ENCODE data around the gene RPP40.
"Not testable (repeated sequence)": the region's sequence is repeated elsewhere in the genome, so short reads cannot be mapped to it uniquely, and the experiment has no call there.

Gene RPP40

DNA sequence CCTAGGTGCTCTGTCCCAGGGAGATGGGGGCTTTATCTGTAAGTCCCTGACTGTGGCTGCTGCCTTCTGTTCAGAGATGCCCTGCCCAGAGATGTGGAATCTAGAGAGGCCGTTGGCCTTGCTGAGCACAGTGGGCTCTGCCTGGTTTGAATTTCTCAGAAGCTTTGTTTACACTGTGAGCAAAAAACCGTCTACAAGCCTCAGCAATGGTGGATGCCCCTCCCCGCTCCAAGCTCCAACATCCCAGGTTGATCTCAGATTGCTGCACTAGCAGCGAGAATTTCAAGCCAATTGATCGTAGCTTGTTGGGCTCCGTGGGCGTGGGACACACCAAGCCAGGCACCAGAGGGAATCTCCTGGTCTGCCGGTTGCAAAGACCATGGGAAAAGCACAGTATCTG lies 16.3 kb upstream of the RPP40 start:
- no peak for DNase-seq (ENCODE audit: low read depth in 2 of 2)

DNA sequence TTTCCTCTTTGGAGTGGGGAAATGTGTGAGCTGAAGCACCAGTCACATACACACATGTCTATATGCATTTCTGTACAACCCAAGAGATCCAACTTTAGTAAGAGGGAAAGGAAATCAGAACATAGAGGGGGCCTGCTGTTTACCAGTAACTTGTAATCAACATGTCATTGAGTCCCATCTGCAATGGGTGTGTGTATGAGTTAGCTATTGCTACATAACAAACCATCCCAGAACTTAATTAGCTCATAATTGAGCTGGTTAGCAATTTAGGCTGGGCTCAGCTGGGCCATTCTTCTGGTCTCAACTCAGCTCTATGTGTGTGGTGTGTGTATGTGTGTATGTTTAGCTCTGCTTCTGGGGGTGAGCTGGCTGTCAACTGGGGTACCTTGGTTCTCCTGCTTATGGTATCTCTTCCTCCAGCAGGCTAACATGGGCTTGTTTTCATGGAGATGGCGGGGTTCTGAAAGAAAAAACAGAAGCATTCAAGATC lies 10.3 kb upstream of the RPP40 start:
- DNase-seq (ENCODE audit: low read depth in 2 of 2): no peak

DNA sequence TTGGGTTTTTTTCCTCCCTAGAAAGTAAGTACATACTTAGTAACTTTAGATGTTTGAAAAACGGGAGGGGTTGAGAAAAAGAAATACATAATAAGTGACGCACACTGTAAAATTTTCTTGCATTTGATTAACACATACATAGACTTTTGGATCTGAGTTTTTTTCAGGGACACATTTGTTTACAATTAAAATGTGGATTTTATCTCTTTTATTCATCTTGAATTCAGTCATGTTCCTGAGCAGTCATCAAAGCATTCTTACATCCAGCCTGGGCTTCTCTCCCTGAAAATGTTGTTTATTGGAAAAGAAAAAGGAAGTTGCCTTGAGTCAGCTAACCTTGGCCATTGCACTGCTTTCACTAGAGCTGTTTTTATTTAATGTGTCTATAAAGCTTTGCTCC lies 8.7 kb upstream of the RPP40 start:
- DNase-seq (ENCODE audit: low read depth in 2 of 2): no peak

DNA sequence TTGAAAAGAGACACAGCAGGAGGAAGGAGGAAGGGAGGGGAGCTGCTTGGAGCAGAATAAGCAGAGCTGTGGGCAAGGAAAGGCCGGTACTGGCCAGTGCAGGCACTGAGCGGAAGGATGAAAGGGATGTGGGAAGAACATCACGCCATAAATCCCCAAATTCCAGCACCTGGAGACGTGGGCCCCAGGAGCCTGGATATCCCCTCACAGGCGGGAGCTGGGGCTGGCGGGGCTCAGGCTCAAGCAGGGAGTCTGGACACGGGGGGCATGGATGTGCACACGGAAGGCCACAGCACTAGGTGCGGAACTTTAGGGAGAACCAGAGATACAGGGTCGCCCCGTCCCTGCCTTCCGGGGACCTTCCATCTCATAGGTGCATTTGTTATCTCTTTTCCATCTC lies 7.5 kb upstream of the RPP40 start:
- no peak for DNase-seq (ENCODE audit: low read depth in 2 of 2)

DNA sequence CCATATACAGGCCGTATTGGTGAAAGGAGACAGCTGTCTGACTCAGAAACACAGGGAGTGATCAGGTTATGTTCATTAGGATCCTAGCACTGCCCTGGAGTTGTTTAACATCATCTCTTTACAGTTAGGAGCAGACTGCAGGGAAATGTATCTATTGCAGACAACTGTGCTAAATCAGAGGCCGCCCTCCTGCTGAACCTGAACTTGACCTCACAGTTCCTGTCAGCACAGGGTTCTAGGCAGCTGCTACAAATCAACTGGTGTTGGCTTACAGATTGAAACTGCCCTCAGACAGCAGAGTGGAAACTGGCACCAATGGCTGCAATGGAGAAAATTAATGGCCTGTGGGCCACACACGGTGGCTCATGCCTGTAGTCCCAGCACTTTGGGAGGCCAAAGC lies 3.7 kb upstream of the RPP40 start:
- no peak for DNase-seq (ENCODE audit: low read depth in 2 of 2)

DNA sequence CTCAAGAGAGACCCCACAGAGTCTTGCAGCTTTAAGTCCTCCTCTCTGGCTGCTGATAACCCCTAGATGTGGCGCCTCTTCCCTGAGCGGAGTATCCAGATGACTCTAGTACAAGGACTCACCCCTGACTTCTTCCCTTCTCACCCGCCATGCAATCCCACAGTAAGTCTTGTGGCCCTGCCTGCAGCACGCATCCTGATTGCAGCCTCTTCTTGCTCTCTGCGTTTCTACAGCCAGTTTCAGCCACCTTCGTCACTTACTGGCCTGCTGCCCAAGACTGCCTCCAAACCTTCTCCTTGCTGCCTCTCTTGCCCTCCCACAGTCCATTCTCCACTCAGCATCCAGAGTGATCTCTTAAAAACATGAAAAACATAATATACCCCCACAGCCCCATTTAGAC lies 2.4 kb upstream of the RPP40 start:
- DNase-seq (ENCODE audit: low read depth in 2 of 2): no peak

DNA sequence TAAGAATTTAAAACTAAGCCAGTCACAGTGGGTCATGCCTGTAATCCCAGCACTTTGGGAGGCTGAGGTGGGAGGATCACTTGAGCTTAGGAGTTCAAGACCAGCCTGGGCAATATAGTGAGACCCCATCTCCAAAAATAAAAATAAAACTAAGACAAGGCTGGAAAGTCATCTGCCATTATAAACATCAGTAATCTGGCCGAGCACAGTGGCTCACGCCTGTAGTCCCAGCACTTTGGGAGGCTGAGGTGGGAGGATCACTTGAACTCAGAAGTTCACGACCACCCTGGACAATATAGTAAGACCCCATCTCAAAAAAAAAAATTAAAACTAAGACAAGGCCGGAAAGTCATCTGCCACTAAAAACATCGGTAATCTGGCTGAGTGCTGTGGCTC lies 1.2 kb upstream of the RPP40 start:
- DNase-seq (ENCODE audit: low read depth in 2 of 2): not testable (repeated sequence)

DNA sequence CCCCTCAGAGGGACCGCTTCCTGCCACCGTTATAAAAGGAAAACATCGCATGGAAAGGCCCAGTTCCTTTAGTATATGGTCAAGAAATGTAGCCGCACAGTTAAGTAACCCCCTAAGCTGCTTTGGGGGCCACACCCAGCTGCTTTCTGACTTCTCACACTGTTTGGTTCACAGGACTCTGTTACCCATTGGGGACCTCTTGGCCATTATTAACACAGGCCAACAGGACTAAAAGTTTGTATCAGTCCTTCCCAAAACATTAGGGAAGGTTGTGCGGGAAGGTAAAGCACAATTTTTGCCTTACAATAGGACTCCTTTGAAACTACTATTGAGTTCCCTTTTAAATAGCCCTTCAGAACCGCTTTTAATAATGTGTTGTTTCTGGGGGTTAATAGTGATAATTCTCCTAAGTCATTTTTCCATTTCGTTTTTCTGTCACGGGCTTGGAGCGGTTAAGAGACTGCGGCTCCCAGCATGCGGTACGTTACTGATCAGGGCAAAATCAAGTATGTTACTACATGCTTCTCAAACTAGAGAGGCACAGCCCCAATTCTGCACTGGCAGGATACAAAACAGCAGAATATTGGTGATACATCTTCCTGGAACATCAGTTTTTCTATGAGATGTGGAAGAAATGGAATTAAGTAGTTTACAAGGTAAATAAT lies 668 bp upstream of the RPP40 start:
- no peak for DNase-seq (ENCODE audit: low read depth in 2 of 2)

DNA sequence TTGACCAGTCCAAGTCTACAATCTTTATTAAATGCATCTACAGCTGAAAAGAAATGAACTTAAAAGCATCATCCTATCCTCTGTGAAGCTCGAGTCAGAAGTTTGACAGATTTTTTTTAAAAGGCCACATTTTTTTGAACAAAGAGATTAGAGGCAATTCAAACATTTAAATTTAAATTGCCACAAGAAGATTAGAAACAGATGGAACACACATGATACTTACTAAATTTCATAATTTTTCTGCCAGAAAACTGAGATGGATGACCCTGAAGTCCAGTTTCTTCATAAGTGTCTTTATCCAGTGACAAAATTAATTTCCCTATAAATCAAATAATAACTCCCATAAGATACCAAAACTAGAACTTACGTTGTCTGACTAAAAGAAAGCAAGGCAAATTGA lies 4.3 kb downstream of the RPP40 start:
- no peak for DNase-seq (ENCODE audit: low read depth in 2 of 2)

DNA sequence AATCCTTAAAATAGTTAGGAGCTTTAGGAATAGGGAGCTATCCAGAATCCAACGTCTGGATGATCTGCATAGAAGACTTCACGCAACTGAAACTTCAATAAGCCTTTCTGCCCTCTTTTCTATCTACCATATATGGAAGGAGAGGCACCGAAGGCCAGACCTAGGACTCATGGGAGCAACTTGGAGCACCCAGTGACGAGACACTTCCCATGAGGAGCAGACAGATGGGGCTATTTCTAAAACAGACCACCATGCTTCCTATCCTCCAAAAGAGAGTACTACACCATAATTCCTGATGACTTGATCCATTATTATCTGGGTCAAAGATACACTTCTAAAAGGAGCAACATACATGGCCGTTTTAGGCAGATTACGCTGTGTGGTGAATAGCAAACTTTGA lies 6.0 kb downstream of the RPP40 start:
- DNase-seq (ENCODE audit: low read depth in 2 of 2): no peak

DNA sequence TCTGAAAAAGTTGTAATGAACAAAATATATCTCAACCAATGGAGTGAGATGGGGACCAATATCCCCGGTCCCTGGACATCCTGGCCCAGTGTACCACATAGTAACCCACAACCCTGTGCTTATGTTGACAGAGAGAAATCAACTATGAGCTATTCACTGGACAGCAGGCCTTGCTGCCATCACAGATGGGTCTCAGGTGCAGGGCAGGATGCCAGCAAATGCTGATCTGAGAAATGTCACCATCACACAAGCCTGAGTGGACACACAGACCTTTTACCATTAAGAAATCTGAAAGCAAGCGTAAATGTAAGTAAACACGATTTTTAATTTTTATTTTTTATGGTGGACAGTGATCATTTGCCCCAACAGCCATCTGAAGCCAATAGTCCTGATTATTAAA lies 9.1 kb downstream of the RPP40 start:
- no peak for DNase-seq (ENCODE audit: low read depth in 2 of 2)

DNA sequence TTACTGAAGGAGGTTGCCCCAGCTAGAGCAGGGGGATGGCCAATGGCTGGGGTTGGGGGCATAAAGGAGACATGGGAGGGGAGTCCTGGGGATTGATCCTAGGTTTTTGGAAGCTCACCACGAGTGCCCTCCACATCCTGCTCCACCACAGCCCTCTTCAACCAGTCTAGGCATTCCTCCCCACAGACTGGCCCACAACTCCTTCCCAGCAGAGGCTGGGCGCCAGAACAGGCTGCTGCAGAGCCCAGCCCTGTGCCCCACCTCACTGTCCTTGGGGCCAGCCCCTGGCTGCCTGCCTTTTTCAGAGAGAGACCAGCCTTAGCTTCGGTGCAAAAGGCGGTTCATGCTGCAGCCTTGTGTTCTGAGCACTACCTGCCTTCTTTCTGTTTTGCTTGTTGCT lies 16.4 kb downstream of the RPP40 start:
- DNase-seq (ENCODE audit: low read depth in 2 of 2): no peak

DNA sequence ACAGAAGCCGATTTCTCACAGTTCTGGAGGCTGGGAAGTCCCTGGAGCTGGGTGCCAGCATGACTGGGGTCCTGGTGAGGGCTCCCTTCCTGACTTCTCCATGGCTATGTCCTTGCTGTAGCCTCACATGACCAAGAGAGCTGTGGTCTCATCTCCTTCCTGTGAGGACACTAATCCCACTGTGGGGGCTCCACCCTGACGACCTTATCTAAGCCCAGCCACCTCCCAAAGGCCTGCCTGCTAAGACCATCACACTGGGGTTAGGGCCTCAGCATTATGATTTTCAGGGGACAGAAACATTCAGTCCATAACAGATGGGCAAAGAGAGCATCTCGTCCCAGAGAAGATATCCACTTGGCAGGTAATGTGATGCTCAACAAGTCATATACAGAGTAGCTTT lies 16.8 kb downstream of the RPP40 start:
- no peak for DNase-seq (ENCODE audit: low read depth in 2 of 2)

DNA sequence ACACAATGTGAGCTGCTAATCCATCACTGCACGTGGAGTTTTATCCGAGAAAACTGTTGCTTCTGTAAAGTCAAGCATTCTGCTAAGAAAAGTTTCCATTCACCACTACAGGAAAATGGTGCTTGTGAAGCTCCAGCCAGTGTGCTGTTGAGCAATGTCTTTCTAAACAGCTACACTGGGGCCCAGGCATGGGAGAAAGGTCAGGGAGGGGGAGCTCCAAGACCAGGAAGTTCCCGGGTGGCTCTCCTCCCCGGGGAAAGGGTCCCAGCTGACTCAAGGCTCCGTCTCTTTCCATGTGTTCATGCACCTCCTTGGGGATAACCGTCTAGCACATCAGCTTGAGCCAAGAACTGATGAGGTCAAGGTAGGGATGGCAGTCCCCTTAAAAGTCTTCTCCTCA lies 20.5 kb downstream of the RPP40 start:
- DNase-seq (ENCODE audit: low read depth in 2 of 2): no peak

DNA sequence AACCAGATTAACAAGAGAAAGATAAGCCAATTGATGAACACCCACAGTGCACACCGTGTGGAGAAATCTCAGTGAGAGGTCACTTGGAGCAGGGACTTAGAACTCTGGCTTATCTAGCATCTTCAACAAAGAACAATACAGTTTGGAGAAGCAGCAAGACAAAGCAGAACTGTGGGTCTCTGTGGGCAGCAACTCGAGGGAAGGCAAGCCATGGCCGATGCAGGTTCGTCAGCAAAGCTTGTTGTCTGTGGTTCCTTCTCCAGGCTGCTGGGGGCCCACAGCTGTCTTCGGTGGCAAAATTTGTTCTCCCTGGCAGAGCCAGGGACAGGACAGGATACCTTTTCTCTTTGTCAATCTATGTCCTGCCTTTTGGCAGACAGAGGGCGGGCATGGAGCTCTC lies 22.1 kb downstream of the RPP40 start:
- DNase-seq (ENCODE audit: low read depth in 2 of 2): no peak

DNA sequence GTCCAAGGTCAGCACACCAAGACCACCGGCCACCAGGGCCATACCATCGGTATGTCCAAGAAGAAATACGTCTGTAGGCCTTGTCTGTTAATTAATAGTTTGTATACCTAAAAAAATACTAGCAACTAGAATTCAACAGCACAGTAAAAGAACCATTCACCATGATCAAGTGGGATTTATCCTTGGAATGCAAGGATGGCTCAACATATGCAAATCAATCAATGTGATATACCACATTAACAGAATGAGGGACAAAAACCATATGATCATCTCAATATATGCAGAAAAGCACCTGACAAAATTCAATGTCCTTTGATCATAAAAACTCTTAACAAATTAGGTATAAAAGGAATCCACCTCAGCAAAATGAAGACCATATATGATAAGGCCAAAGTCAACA lies 24.4 kb downstream of the RPP40 start:
- no peak for DNase-seq (ENCODE audit: low read depth in 2 of 2)

DNA sequence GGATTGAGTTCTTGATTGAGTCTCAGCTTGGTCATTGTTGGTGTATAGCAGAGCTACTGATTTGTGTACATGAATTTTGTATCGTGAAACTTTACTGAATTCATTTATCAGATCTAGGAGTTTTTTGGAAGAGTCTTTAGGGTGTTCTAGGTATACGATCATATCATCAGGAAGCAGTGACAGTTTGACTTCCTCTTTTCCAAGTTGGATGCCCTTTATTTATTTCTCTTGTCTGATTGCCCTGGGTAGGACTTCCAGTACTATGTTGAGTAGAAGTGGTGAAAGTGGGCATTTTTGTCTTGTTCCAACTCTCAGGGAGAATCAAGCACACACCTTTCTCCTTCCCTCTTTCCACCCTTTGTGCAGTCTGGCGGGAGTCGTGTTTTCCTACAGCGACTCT lies 26.4 kb downstream of the RPP40 start:
- no peak for DNase-seq (ENCODE audit: low read depth in 2 of 2)

DNA sequence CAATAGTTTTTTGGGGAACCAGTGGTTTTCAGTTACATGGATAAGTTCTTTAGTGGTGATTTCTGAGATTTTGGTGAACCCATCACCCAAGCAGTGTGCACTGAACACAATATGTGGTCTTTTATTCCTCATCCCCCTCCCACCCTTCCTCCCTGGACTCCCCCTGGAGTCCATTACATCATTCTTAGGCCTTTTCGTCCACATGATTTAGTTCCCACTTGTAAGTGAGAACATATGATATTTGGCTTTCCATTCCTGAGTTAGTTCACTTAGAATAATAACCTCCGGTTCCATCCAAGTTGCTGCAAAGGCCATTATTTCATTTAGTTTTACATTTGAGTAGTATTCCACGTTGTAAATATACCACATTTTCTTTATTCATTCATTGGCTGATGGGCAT lies 28.3 kb downstream of the RPP40 start:
- DNase-seq (ENCODE audit: low read depth in 2 of 2): no peak

DNA sequence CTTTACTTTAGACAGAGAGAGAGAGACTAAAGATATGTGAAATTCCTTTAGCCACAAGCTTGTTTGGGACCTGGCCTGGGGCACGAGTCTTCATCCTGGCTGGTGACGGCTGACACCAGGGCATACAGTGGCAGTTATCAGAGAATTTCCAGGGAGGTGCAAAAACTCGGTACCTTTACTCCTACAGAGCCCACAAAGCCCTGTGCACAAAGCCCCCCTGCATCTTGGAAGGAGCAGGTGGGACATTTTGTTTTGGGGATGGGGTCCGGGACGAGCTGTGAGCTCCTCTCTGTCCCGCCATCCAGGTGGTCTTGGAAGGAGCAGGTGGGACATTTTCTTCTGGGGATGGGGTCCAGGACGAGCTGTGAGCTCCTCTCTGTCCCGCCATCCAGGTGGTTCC lies 28.9 kb downstream of the RPP40 start:
- no peak for DNase-seq (ENCODE audit: low read depth in 2 of 2)

DNA sequence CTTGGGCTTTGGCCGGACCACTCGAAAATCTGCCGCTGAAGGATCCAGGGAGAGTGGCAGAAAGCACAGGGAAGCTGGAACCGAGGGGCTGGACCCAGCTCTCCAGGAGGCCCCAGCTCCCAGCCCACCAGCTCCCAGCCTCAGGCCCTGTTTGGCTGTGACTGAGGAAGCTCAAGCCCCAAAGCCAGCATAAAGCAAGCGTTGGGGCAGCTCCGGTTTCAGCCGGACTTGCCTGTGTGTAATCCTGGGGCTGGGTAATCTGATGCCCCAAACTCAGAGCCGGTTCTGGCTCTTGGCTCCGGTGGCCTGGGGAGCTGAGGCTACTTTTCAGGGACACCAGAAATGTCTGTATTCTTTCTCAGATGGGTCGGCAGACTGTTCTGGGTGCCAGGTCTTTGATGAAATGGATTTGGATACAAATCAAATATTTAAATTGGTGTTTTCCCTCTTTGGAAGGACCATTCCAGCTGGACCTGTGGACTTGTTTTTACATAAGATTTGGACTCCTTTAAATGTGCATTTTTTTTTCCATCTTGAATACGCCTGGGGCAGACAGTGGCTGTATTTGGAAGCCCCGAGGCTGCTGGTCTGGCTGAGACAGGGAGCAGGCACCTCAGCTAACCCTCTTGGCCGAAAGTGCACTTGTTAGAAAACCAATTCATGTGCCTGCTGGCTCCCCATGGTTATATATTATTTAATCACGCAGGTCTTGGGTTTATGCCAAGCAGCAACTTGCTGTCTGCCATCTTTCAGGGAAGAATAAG lies 29.7 kb downstream of the RPP40 start:
- DNase-seq (ENCODE audit: low read depth in 2 of 2): no peak

DNA sequence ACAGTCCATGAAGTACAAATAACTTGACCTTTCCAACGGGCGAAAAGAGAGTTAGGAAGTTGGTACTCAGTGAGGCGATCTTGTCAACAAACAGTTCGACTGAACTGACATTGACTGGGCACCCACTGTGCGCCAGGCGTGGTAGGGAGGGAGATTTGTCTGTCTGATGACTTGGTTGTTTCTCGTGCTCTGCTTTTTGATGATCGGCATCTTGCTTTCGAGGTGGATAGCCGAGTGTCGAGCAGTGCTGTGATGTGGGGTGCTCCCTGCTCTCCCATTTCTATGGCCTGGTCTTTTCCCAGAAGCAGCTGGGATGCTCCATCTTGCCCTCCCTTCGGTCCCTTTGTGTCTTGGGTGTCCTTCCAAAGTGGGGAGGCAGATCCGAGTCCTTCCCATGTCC lies 30.4 kb downstream of the RPP40 start:
- no peak for DNase-seq (ENCODE audit: low read depth in 2 of 2)

DNA sequence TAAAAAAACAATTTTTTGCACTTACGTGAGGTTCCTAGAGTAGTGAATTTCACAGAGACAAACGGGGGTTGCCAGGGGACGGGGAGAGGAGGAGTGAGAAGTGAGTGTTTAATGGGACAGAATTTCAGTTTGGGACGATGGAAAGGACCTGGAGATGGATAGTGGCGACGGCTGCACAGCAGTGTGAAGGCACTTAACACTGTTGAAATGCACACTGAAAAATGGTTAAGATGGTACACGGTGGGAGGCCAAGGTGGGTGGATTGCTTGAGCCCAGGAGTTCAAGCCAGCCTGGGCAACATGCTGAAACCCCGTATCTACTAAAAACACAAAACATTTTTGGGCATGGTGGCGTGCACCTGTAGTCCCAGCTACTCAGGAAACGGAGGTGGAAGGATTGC lies 31.4 kb downstream of the RPP40 start:
- no peak for DNase-seq (ENCODE audit: low read depth in 2 of 2)

DNA sequence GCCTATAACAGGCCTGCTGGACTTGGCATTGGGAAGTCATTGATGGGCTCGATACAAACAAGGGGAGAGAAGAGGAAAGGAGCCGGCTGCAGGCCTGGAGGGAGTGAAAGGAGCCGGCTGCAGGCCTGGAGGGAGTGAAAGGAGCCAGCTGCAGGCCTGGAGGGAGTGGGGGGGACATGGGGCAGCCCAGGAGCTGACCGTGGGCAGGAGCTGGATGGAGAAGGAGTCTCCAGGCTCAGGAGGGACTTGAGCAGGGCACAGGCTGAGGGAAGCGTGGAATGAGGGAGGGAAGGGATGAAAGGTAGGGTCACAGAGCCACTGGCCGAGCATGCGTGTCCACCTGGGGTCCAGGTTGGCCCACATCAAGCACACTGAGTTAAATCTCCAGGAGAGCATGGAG lies 32.0 kb downstream of the RPP40 start:
- DNase-seq (ENCODE audit: low read depth in 2 of 2): no peak

Data from stimulated activated CD8-positive, alpha-beta memory T cell treated with anti-CD3 and anti-CD28 coated beads, Interleukin-2, amount 100 ng/mL, for 48 hours (primary cell).